Prostate gland (tissue), 2 donors: ENCODE measurements around the gene QRICH1.

ENCODE experiments used
- CTCF ChIP-seq, 4 experiments: fragments of 200-600 bp in 2 of 4; fragments of 450-650 bp in 2 of 4; sonication (generic) in 2 of 4; IDR thresholded peaks; 1 replicate in 3 of 4; 2 replicates in 1 of 4; pipeline ENCODE4 v1.5.1; 2016 to 2019; ENCODE audit warnings: antibody characterized with exemption in 4 of 4, mild to moderate bottlenecking in 2 of 4, moderate library complexity in 2 of 4
- POLR2AphosphoS5 ChIP-seq: sonication (generic); formaldehyde crosslinking; IDR thresholded peaks from one replicate; pipeline ENCODE4 v1.6.1; 2017; ENCODE audit warnings: antibody characterized with exemption

- TF ChIP-seq CTCF (IDR thresholded peaks at IDR 0.05) (no peak), POLR2AphosphoS5 (no peak)
Measured at GRCh38 chr3:49057268-49057667, 36.6 kb downstream of the QRICH1 start.
